BJ (cell line): ENCODE measurements around the gene CDK10. TPM values are rescaled to one million over a fixed set of nuclear protein-coding genes. Genes with fewer than 3 reads are reported as not detected.
"Not testable (repeated sequence)": the region's sequence is repeated elsewhere in the genome, so short reads cannot be mapped to it uniquely, and the experiment has no call there.

Experiments
- CTCF ChIA-PET: fragments of 350-600 bp; formaldehyde crosslinking; extraction: SDS; loops from one replicate; lab custom pipeline; 2021; ENCODE audit warnings: antibody characterized with exemption, inconsistent platforms; lab: Yijun Ruan, JAX
- POLR2A ChIA-PET: fragments of 300-600 bp; sonication (Branson Sonifier 250); formaldehyde crosslinking; extraction: SDS; loops from one replicate; lab custom pipeline; 2021; ENCODE audit warnings: antibody characterized with exemption; lab: Charles Lee
- DNase-seq: peaks from one replicate; pipeline ENCODE4 v3.0.0-alpha.2; 2011; ENCODE audit warnings: low read depth
- H3K27me3 ChIP-seq: 2 replicates; pipeline ENCODE4 v1.6.0; 2011; ENCODE audit warnings: low read length; ENCODE audit not compliant: control insufficient read depth, insufficient read depth
- H3K36me3 ChIP-seq: 2 replicates; pipeline ENCODE4 v1.5.1; 2011; ENCODE audit warnings: low read length; ENCODE audit not compliant: control insufficient read depth, insufficient read depth
- H3K4me3 ChIP-seq: 2 replicates; pipeline ENCODE4 v1.5.1; 2011; ENCODE audit warnings: low read depth, mild to moderate bottlenecking, control low read depth, low read length
- polyA plus RNA-seq: library from polyadenylated mRNA; depleted of rRNA; stranded (reverse); fragments of >200 nt; gene quantifications from 2 replicates; pipeline ENCODE4 v1.2.3, GENCODE V29; 2011
- TF ChIP-seq, protein P1 (sequence below): IDR thresholded peaks from 2 replicates; pipeline ENCODE4 v1.5.1; 2011; ENCODE audit warnings: low read depth, mild to moderate bottlenecking, control low read depth, inconsistent platforms, low read length, moderate library complexity; ENCODE audit not compliant: insufficient read depth

The CDK10 gene
- polyA plus RNA-seq, 1 experiment: 56.0 TPM

DNA sequence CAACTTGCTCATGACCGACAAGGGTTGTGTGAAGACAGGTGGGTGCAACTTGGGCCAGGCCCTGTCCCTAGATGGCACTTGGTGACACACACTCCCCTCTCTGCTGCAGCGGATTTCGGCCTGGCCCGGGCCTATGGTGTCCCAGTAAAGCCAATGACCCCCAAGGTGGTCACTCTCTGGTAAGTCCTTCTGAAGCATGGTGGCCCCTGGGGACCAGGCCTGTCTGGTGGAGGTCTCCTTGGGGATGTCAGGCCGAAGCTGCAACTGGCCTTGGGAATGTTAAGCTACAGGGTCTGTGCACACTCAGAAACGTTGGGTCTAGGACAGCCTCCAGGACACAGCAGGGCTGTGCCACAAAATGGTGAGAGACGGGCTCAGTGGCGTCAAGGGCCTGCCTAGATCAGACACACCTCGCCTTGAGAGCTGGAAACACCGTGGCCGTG is 6.8 kb downstream of the CDK10 start:
- no peak for DNase-seq
- TF ChIP-seq, protein P1, sequence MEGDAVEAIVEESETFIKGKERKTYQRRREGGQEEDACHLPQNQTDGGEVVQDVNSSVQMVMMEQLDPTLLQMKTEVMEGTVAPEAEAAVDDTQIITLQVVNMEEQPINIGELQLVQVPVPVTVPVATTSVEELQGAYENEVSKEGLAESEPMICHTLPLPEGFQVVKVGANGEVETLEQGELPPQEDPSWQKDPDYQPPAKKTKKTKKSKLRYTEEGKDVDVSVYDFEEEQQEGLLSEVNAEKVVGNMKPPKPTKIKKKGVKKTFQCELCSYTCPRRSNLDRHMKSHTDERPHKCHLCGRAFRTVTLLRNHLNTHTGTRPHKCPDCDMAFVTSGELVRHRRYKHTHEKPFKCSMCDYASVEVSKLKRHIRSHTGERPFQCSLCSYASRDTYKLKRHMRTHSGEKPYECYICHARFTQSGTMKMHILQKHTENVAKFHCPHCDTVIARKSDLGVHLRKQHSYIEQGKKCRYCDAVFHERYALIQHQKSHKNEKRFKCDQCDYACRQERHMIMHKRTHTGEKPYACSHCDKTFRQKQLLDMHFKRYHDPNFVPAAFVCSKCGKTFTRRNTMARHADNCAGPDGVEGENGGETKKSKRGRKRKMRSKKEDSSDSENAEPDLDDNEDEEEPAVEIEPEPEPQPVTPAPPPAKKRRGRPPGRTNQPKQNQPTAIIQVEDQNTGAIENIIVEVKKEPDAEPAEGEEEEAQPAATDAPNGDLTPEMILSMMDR: no peak
- peaks cover 46% of the 10 kb centered on the region for H3K36me3 ChIP-seq
- H3K4me3 ChIP-seq: no peak overlapping the region
- no peaks in the 10 kb centered on the region for H3K27me3 ChIP-seq
- ChIA-PET POLR2A (no interaction called here), CTCF (interaction anchor here (0.7 kb wide), 1 partner anchor 12 kb away, joined by 3 read pairs; no protein-coding TSS in a partner anchor)

DNA sequence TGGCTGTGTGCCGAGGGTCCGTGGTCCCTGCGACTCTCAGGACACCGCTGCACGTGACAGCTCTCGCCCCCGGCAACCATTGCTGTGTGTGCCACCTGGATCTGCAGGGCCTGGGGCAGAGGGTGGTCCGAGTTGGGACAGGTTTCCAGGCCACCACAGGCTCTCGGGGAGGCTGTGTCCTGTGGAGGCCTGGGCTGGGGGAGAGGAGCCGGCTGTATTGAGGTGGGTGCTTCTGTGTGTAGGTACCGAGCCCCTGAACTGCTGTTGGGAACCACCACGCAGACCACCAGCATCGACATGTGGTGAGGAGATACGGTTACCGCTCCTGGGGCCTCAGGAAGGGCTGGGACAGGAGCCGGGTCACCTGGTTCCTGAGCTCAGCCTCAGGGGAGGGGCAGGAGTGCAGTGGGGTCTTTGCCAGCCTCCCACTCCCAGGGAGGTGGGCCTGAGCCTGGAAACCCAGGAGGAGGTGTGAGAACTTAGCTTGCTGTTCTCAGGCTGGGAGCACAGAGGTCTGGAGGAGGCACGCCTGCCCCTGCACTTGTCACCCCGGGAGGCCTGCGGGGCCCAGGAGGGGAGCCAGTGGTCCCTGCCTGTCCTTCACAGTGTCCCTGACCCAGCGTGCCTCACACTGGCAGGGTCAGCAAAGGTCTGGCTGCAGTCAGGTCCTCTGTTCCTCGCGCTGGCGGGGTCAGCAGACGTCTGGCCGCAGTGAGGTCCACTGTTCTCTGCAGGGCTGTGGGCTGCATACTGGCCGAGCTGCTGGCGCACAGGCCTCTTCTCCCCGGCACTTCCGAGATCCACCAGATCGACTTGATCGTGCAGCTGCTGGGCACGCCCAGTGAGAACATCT is 7.7 kb downstream of the CDK10 start:
- ChIA-PET CTCF (interaction anchor here (0.7 kb wide), 1 partner anchor 11 kb away, joined by 3 read pairs; no protein-coding TSS in a partner anchor), POLR2A (no interaction called here)
- TF ChIP-seq, protein P1: no peak
- no peak for DNase-seq
- no peak overlapping the region for H3K4me3 ChIP-seq
- peaks cover 46% of the 10 kb centered on the region for H3K36me3 ChIP-seq
- H3K27me3 ChIP-seq: no peaks in the 10 kb centered on the region

DNA sequence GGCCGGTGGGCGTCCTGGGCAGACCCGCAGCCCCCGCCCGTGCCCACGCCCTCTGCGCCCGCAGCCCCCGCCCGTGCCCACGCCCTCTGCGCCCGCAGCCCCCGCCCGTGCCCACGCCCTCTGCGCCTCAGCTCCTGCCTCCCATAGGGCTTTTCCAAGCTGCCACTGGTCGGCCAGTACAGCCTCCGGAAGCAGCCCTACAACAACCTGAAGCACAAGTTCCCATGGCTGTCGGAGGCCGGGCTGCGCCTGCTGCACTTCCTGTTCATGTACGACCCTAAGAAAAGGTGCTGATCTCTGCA is 8.2 kb downstream of the CDK10 start:
- H3K36me3 ChIP-seq: peaks cover 46% of the 10 kb centered on the region
- CTCF ChIA-PET, H3K27me3 ChIP-seq, DNase-seq, POLR2A ChIA-PET, H3K4me3 ChIP-seq: not testable (repeated sequence)

DNA sequence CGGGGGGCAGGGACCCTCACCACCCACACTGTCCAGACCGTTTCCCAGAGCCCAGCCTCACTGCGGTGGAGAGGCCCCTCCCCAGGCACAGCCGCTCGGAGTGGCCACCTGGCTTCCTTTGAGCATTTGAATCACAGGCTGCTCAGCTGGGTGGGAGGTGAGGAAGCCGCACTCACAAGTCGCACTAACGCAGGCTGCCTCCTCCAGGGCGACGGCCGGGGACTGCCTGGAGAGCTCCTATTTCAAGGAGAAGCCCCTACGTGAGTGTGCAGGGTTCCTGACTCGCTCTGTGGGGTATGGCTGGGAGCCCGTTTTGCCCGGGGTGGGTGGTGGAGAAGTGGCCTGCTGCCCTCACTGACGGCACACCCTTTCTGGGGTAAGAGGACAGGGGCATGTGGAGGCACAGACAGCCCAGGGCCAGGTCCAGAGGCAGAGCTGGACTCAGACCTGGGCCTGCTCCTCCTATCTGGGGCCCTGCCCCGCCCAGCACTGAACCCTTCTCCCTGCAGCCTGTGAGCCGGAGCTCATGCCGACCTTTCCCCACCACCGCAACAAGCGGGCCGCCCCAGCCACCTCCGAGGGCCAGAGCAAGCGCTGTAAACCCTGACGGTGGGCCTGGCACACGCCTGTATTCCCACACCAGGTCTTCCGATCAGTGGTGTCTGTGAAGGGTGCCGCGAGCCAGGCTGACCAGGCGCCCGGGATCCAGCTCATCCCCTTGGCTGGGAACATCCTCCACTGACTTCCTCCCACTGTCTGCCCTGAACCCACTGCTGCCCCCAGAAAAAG is 8.8 kb downstream of the CDK10 start:
- H3K27me3 ChIP-seq: no peaks in the 10 kb centered on the region
- H3K36me3 ChIP-seq: peaks cover 46% of the 10 kb centered on the region
- POLR2A ChIA-PET: no interaction called here
- no peak for DNase-seq
- CTCF ChIA-PET: no interaction called here
- no peak overlapping the region for H3K4me3 ChIP-seq
- TF ChIP-seq, protein P1: no peak

DNA sequence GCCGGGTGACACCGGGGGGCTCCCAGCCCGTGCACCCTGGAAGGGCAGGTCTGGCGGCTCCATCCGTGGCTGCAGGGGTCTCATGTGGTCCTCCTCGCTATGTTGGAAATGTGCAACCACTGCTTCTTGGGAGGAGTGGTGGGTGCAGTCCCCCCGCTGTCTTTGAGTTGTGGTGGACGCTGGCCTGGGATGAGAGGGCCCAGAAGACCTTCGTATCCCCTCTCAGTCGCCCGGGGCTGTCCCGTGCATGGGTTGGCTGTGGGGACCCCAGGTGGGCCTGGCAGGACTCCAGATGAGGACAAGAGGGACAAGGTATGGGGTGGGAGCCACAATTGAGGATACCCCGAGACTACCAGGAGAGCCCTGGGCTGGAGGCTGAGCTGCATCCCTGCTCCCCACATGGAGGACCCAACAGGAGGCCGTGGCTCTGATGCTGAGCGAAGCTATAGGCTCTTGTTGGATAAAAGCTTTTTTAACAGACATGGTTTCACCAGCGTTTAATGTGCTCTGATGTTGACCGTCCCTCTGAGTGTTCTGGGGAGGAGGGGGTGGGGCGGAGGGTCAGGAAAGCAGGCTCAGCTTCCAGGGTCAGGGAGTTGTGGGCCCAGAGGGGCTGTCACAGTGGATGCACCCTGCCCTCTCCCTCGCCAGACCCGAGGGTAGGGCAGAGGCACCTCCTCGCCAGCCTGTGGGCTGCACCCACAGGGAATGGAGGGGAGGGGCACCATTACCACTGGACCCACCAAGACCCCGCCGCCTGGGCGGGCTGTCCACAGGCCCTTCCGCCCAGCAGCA is 9.6 kb downstream of the CDK10 start:
- POLR2A ChIA-PET: no interaction called here
- no peaks in the 10 kb centered on the region for H3K27me3 ChIP-seq
- DNase-seq: no peak
- H3K4me3 ChIP-seq: no peak overlapping the region
- CTCF ChIA-PET: interaction anchor here (5.9 kb wide), 1 partner anchor 166 kb away, joined by 74 read pairs; no protein-coding TSS in a partner anchor
- TF ChIP-seq, protein P1: no peak
- H3K36me3 ChIP-seq: peaks cover 43% of the 10 kb centered on the region
